Loucy (cell line): ENCODE data around the gene ZIM2.

ENCODE experiments used
- H2AFZ ChIP-seq: fragments of 200-600 bp; sonication (generic); 2 replicates; pipeline ENCODE4 v1.6.0; 2016; ENCODE audit warnings: antibody characterized with exemption, mild to moderate bottlenecking, low read length, moderate library complexity
- H3F3A ChIP-seq: fragments of 200-600 bp; 2 replicates; pipeline ENCODE4 v1.6.0; 2016; ENCODE audit warnings: antibody characterized with exemption, low read depth, mild to moderate bottlenecking
- H3K27me3 ChIP-seq: fragments of 200-600 bp; sonication (generic); 2 replicates; pipeline ENCODE4 v1.6.1; 2014; ENCODE audit warnings: low read length, mild to moderate bottlenecking; ENCODE audit not compliant: insufficient read depth, poor library complexity, severe bottlenecking
- H3K36me3 ChIP-seq: fragments of 200-600 bp; sonication (generic); 2 replicates; pipeline ENCODE4 v1.6.1; 2016; ENCODE audit warnings: low read length; ENCODE audit not compliant: insufficient read depth
- H3K4me1 ChIP-seq: fragments of 200-600 bp; sonication (generic); 2 replicates; pipeline ENCODE4 v1.5.1; 2014; ENCODE audit warnings: low read length, mild to moderate bottlenecking; ENCODE audit not compliant: insufficient read depth, poor library complexity, severe bottlenecking
- H3K4me2 ChIP-seq: fragments of 200-600 bp; sonication (generic); 2 replicates; pipeline ENCODE4 v1.6.0; 2014; ENCODE audit warnings: antibody characterized with exemption, low read length, low read depth, mild to moderate bottlenecking; ENCODE audit not compliant: poor library complexity, severe bottlenecking
- H3K4me3 ChIP-seq: fragments of 200-600 bp; sonication (generic); 2 replicates; pipeline ENCODE4 v1.5.1; 2014; ENCODE audit warnings: low read length, mild to moderate bottlenecking, mixed read lengths; ENCODE audit not compliant: poor library complexity, severe bottlenecking
- H3K79me2 ChIP-seq: fragments of 200-600 bp; sonication (generic); 2 replicates; pipeline ENCODE4 v1.6.1; 2014; ENCODE audit warnings: low read length; ENCODE audit not compliant: insufficient read depth
- H3K9ac ChIP-seq: fragments of 200-600 bp; sonication (generic); 2 replicates; pipeline ENCODE4 v1.6.0; 2014; ENCODE audit warnings: mild to moderate bottlenecking, low read depth, low read length, moderate library complexity; ENCODE audit not compliant: poor library complexity, severe bottlenecking
- H3K9me2 ChIP-seq: fragments of 200-600 bp; sonication (generic); replicated peaks from 2 replicates; pipeline ENCODE4 v1.6.1; 2016; ENCODE audit warnings: low read depth, low read length, mixed read lengths
- H3K9me3 ChIP-seq: fragments of 200-600 bp; sonication (generic); 2 replicates; pipeline ENCODE4 v1.6.1; 2014; ENCODE audit warnings: mild to moderate bottlenecking, antibody characterized with exemption, low read length, low read depth; ENCODE audit not compliant: insufficient read depth
- H4K20me1 ChIP-seq: fragments of 200-600 bp; sonication (generic); 2 replicates; pipeline ENCODE4 v1.6.0; 2014; ENCODE audit warnings: antibody characterized with exemption, low read length, mild to moderate bottlenecking; ENCODE audit not compliant: insufficient read depth, poor library complexity, severe bottlenecking
- CTCF ChIP-seq: fragments of 200-600 bp; sonication (generic); conservative IDR thresholded peaks from 2 replicates; pipeline ENCODE4 v1.5.1; 2014; ENCODE audit warnings: mild to moderate bottlenecking, antibody characterized with exemption, low read length
- EZH2phosphoT487 ChIP-seq: fragments of 200-600 bp; IDR thresholded peaks from 2 replicates; pipeline ENCODE4 v1.6.1; 2018; ENCODE audit warnings: antibody characterized with exemption, mild to moderate bottlenecking, moderate library complexity, borderline replicate concordance

Gene ZIM2

GRCh38 chr19:56778351-56778750 is 62.2 kb downstream of the ZIM2 start:
- Histone ChIP-seq H4K20me1 (no peaks in the 10 kb centered on the region), H3F3A (no peaks in the 10 kb centered on the region), H3K79me2 (no peaks in the 10 kb centered on the region), H3K4me1 (no peaks in the 10 kb centered on the region), H2AFZ (no peak overlapping the region), H3K4me3 (no peak overlapping the region), H3K4me2 (no peak overlapping the region), H3K9ac (no peak overlapping the region), H3K9me3 (no peaks in the 10 kb centered on the region; the same call in 1 of the 2 replicates), H3K9me2 (no peaks in the 10 kb centered on the region), H3K36me3 (no peaks in the 10 kb centered on the region), H3K27me3 (no peaks in the 10 kb centered on the region)
- TF ChIP-seq EZH2phosphoT487 (no peak), CTCF (no peak)

GRCh38 chr19:56769650-56770049 is 70.9 kb downstream of the ZIM2 start:
- H4K20me1 ChIP-seq: no peaks in the 10 kb centered on the region
- H3K9me2 ChIP-seq: no peaks in the 10 kb centered on the region
- no peak overlapping the region for H3K4me3 ChIP-seq
- H3K9ac ChIP-seq: no peak overlapping the region
- no peak overlapping the region for H2AFZ ChIP-seq
- no peaks in the 10 kb centered on the region for H3K4me1 ChIP-seq
- TF ChIP-seq EZH2phosphoT487: no peak
- TF ChIP-seq CTCF: no peak
- H3K4me2 ChIP-seq: no peak overlapping the region
- H3K36me3 ChIP-seq: no peaks in the 10 kb centered on the region
- no peaks in the 10 kb centered on the region for H3F3A ChIP-seq
- no peaks in the 10 kb centered on the region for H3K79me2 ChIP-seq
- H3K9me3 ChIP-seq: peaks cover 7% of the 10 kb centered on the region; the same call in 1 of the 2 replicates
- H3K27me3 ChIP-seq: no peaks in the 10 kb centered on the region

- no peak overlapping the region for H3K9ac ChIP-seq
- H2AFZ ChIP-seq: no peak overlapping the region
- peaks cover 7% of the 10 kb centered on the region; the same call in 1 of the 2 replicates for H3K9me3 ChIP-seq
- no peaks in the 10 kb centered on the region for H3K36me3 ChIP-seq
- TF ChIP-seq CTCF (no peak), EZH2phosphoT487 (no peak)
- H3K4me3 ChIP-seq: no peak overlapping the region
- H3K4me2 ChIP-seq: no peak overlapping the region
- no peaks in the 10 kb centered on the region for H3K27me3 ChIP-seq
- H3K9me2 ChIP-seq: no peaks in the 10 kb centered on the region
- no peaks in the 10 kb centered on the region for H3K4me1 ChIP-seq
- H3F3A ChIP-seq: no peaks in the 10 kb centered on the region
- no peaks in the 10 kb centered on the region for H3K79me2 ChIP-seq
- no peaks in the 10 kb centered on the region for H4K20me1 ChIP-seq
These were observed 75.4 kb downstream of the ZIM2 start for GRCh38 chr19:56765137-56765536.
